Measurements from ENCODE around the gene OTUD4. TPM values are rescaled to one million over a fixed set of nuclear protein-coding genes. Genes with fewer than 3 reads are reported as not detected.
A peak's percentile ranks its signal among the peaks of the same experiment; 100 is the strongest.

OTUD4 gene
- total RNA-seq, 4 donors from 2014 or later, result 19.1 to 68.5 (median 47.0) TPM

DNA sequence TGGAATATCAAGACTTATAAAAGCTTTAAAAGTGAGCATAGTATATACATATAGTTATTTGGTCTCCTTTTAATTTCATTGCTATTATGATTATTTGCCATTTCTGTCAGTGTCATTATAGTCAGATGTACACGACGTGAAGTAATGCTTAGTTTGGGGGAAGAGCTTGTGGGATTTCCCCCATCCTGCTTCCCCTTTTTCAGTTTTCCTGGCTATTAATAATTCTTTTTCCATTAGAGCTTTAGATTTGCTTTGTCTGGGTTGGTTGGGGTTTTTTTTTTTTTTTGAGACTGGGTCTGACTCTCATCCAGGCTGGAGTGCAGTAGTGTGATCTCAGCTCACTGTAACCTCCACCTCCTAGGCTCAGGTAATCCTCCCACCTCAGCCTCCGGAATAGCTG, 76.9 kb downstream of the OTUD4 start:
- no peak overlapping the region for H3K4me3 ChIP-seq
- peaks cover 0 to 26% (median 0%) of the 10 kb centered on the region in 3 donors for H3K36me3 ChIP-seq
- no peak for TF ChIP-seq POLR2A (IDR thresholded peaks at IDR 0.05)
- TF ChIP-seq, protein P1, sequence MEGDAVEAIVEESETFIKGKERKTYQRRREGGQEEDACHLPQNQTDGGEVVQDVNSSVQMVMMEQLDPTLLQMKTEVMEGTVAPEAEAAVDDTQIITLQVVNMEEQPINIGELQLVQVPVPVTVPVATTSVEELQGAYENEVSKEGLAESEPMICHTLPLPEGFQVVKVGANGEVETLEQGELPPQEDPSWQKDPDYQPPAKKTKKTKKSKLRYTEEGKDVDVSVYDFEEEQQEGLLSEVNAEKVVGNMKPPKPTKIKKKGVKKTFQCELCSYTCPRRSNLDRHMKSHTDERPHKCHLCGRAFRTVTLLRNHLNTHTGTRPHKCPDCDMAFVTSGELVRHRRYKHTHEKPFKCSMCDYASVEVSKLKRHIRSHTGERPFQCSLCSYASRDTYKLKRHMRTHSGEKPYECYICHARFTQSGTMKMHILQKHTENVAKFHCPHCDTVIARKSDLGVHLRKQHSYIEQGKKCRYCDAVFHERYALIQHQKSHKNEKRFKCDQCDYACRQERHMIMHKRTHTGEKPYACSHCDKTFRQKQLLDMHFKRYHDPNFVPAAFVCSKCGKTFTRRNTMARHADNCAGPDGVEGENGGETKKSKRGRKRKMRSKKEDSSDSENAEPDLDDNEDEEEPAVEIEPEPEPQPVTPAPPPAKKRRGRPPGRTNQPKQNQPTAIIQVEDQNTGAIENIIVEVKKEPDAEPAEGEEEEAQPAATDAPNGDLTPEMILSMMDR (IDR thresholded peaks at IDR 0.05), result no peak
- peaks cover 0 to 12% (median 4%) of the 10 kb centered on the region in 4 donors for H3K4me1 ChIP-seq
- DNase-seq, result no peak
- no peaks in the 10 kb centered on the region for H3K27me3 ChIP-seq
- H3K9me3 ChIP-seq, result no peaks in the 10 kb centered on the region
- no peak overlapping the region for H3K27ac ChIP-seq

DNA sequence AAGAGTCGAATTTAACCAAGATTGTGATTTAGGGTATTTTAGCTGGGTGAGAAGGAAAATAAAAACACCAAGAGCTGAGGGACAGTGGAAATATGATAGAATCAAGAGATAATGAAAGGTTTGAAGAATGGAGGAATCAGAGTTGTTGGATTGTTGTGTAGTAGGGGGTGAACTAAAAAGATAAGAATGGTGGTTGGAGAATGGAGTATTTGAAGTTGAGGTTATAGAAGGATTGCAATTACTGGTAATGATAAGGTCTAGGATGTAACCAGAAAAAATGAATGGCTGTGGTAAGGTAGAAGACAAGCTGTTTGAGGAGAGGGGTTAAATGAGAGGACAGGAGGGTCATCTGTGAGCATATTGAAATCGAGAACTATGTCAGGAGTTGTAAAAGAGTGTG, 77.8 kb downstream of the OTUD4 start:
- Histone ChIP-seq H3K9me3 (no peaks in the 10 kb centered on the region), H3K27ac (no peak overlapping the region), H3K4me3 (no peak overlapping the region), H3K4me1 (peaks cover 0 to 12% (median 4%) of the 10 kb centered on the region in 4 donors), H3K36me3 (peaks cover 0 to 18% (median 0%) of the 10 kb centered on the region in 3 donors), H3K27me3 (no peaks in the 10 kb centered on the region)
- TF ChIP-seq, protein P1 (IDR thresholded peaks at IDR 0.05), result no peak
- no peak for TF ChIP-seq POLR2A (IDR thresholded peaks at IDR 0.05)
- DNase-seq, result no peak

DNA sequence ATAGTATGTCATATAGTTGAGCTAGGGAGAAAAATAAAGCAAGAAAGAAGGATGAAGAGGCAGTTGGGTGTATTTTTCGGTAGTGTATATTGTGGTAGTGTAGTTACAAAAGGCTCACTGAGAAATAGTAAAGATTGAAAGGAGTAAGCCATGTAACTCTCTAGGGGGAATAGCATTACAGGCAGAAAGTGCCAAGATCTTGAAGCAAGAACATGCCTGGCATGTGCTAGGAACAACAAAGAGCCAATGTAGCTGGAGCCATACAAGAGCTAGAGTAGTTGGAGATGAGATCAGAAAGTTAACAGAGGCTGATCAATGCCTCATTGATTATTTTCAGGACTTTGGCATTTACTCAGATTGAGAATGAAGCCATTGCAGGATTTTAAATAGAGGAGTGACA, 79.3 kb downstream of the OTUD4 start:
- Histone ChIP-seq H3K4me3 (no peak overlapping the region), H3K4me1 (peaks cover 0 to 26% (median 7%) of the 10 kb centered on the region in 4 donors), H3K36me3 (peaks cover 0 to 3% (median 0%) of the 10 kb centered on the region in 3 donors), H3K27ac (no peak overlapping the region), H3K9me3 (no peaks in the 10 kb centered on the region), H3K27me3 (no peaks in the 10 kb centered on the region)
- no peak for TF ChIP-seq POLR2A (IDR thresholded peaks at IDR 0.05)
- TF ChIP-seq, protein P1 (IDR thresholded peaks at IDR 0.05), result no peak
- no peak for DNase-seq

DNA sequence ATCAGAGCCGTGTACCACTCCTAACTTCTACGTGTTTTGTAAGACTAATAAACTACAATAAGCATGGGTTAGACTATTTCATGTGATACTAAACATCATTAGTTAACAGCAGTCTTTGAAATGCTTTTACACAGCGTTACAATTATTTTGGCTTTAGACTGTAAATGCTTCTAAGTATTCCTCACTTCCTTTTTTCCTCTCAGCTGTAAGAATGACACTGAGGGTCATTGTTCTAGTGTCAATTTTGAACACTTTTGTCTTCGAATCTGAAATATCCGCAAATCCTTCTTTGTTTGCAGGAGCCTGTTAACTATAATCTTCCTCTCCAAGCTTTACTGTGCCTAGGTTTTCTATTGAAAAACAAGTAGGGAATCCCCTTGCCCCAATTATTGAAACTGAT, 80.7 kb downstream of the OTUD4 start:
- DNase-seq, result no peak

DNA sequence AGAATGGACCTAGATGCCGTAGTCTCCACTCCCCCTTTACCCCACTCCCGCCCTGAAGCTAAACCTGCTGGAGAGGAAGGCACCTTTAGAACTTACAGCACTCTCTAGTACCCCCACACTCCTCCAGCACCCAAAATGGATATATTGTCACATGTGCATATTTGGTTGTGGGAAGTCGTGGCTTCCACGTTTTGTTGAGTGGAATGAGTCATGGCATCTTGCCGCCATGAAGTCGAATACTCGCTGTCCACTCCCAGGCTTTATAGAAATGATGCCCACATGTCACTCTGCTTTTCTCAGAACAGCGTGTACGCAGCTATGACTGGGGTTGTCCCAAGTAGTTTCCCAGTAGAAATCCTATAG, 81.7 kb downstream of the OTUD4 start:
- H3K36me3 ChIP-seq, result peaks cover 0 to 25% (median 0%) of the 10 kb centered on the region in 3 donors
- H3K4me3 ChIP-seq, result peak overlapping the region; percentile 58 to 92 (median 68)
- peaks cover 0 to 7% (median 0%) of the 10 kb centered on the region in 4 donors for H3K9me3 ChIP-seq
- TF ChIP-seq, protein P1 (IDR thresholded peaks at IDR 0.05), result no peak
- no peak for TF ChIP-seq POLR2A (IDR thresholded peaks at IDR 0.05)
- H3K4me1 ChIP-seq, result peaks cover 0 to 26% (median 7%) of the 10 kb centered on the region in 4 donors
- peak in 2 of 3 donors; percentile 25 to 56 for DNase-seq
- peak overlapping the region; percentile 80 to 91 (median 86) for H3K27ac ChIP-seq
- no peaks in the 10 kb centered on the region for H3K27me3 ChIP-seq

More for the DNA sequence above, 80.7 kb downstream of the OTUD4 start:
- H3K27ac ChIP-seq, result no peak overlapping the region
- TF ChIP-seq POLR2A (IDR thresholded peaks at IDR 0.05), result no peak
- TF ChIP-seq, protein P1 (IDR thresholded peaks at IDR 0.05), result no peak
- no peaks in the 10 kb centered on the region for H3K9me3 ChIP-seq
- H3K4me1 ChIP-seq, result peaks cover 0 to 26% (median 7%) of the 10 kb centered on the region in 4 donors
- H3K36me3 ChIP-seq, result peaks cover 0 to 15% (median 0%) of the 10 kb centered on the region in 3 donors
- no peaks in the 10 kb centered on the region for H3K27me3 ChIP-seq
- H3K4me3 ChIP-seq, result peak overlapping the region in 2 of 4 donors; percentile 66 to 71

Measured in Peyer's patch (tissue), 4 donors.